Ishikawa (cell line): ENCODE data around the gene PRRT1B.

Source experiments
- CEBPB ChIP-seq: IDR thresholded peaks from 2 replicates; pipeline ENCODE4 v1.6.1; 2012
- CREB1 ChIP-seq: IDR thresholded peaks from 2 replicates; pipeline ENCODE4 v1.6.1; 2012; ENCODE audit warnings: low read depth
- EGR1 ChIP-seq: IDR thresholded peaks from 2 replicates; pipeline ENCODE4 v1.6.1; 2012
- EP300 ChIP-seq: IDR thresholded peaks from 2 replicates; pipeline ENCODE4 v1.6.1; 2012; ENCODE audit warnings: borderline replicate concordance
- FOXM1 ChIP-seq: IDR thresholded peaks from 2 replicates; pipeline ENCODE4 v1.6.1; 2012; ENCODE audit warnings: low read depth, borderline replicate concordance
- NFIC ChIP-seq: IDR thresholded peaks from 2 replicates; pipeline ENCODE4 v1.6.1; 2012
- RAD21 ChIP-seq: IDR thresholded peaks from 2 replicates; pipeline ENCODE4 v1.6.1; 2012; ENCODE audit warnings: low read depth
- TAF1 ChIP-seq: IDR thresholded peaks from 2 replicates; pipeline ENCODE4 v1.6.1; 2012; ENCODE audit warnings: low read depth, mild to moderate bottlenecking
- TCF12 ChIP-seq: IDR thresholded peaks from 2 replicates; pipeline ENCODE4 v1.6.1; 2012; ENCODE audit warnings: low read depth
- TEAD4 ChIP-seq: IDR thresholded peaks from 2 replicates; pipeline ENCODE4 v1.6.1; 2012
- YY1 ChIP-seq: IDR thresholded peaks from 2 replicates; pipeline ENCODE4 v1.6.1; 2012; ENCODE audit warnings: low read depth
- ZBTB7A ChIP-seq: IDR thresholded peaks from 2 replicates; pipeline ENCODE4 v1.6.1; 2012; ENCODE audit warnings: low read depth
- TF ChIP-seq, protein P1 (sequence below): IDR thresholded peaks from 2 replicates; pipeline ENCODE4 v1.6.1; 2012
- TF ChIP-seq, protein P2 (sequence below): IDR thresholded peaks from 2 replicates; pipeline ENCODE4 v1.6.1; 2012; ENCODE audit warnings: low read depth, mild to moderate bottlenecking
- TF ChIP-seq, protein P3 (sequence below): IDR thresholded peaks from 2 replicates; pipeline ENCODE4 v1.6.1; 2012

The PRRT1B gene

DNA sequence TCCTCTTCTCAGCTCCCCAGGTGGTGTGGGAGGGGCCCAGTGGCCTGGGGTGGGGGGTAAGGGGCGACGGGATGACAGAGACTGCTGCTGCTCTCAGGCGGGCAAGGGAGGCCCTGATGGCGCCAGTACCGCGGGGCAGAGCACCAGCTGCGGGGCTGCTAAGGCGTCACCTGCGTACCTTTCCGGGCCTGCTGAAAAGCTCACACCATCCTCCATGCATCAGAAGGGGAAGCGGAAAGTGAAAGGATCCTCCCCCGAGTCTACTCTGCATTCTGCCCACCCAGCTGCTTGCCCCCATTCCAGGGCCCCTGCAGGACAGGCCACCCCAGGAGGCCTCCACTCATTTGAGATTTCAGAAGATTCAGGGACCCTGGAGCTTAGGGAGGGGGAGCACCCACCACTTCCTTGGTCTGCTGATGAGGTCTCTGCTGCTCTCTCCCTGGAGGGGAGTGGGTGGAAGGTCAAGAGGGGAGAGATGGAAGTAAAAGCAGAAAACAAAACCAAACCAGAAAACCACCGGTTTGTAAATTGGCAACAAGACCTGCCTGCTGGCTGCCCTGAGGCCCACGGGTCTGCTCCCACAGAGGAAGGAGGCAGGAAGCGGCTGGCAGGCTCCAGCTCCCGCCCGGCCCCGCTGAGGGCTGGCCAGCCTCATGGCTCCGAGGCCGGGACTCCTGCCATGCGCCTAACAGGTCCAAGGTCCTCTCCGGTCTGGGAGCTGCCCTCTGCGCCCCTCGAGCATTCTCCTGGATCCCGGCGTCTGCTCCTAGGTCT, 33.6 kb downstream of the PRRT1B start:
- no peak for TF ChIP-seq CEBPB
- no peak for TF ChIP-seq YY1
- TF ChIP-seq NFIC: no peak
- TF ChIP-seq CREB1: no peak
- no peak for TF ChIP-seq TEAD4
- no peak for TF ChIP-seq FOXM1
- TF ChIP-seq, protein P1, sequence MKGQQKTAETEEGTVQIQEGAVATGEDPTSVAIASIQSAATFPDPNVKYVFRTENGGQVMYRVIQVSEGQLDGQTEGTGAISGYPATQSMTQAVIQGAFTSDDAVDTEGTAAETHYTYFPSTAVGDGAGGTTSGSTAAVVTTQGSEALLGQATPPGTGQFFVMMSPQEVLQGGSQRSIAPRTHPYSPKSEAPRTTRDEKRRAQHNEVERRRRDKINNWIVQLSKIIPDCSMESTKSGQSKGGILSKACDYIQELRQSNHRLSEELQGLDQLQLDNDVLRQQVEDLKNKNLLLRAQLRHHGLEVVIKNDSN: no peak
- no peak for TF ChIP-seq EGR1
- TF ChIP-seq TAF1: no peak
- no peak for TF ChIP-seq RAD21
- TF ChIP-seq EP300: no peak
- TF ChIP-seq TCF12: no peak
- TF ChIP-seq, protein P2, sequence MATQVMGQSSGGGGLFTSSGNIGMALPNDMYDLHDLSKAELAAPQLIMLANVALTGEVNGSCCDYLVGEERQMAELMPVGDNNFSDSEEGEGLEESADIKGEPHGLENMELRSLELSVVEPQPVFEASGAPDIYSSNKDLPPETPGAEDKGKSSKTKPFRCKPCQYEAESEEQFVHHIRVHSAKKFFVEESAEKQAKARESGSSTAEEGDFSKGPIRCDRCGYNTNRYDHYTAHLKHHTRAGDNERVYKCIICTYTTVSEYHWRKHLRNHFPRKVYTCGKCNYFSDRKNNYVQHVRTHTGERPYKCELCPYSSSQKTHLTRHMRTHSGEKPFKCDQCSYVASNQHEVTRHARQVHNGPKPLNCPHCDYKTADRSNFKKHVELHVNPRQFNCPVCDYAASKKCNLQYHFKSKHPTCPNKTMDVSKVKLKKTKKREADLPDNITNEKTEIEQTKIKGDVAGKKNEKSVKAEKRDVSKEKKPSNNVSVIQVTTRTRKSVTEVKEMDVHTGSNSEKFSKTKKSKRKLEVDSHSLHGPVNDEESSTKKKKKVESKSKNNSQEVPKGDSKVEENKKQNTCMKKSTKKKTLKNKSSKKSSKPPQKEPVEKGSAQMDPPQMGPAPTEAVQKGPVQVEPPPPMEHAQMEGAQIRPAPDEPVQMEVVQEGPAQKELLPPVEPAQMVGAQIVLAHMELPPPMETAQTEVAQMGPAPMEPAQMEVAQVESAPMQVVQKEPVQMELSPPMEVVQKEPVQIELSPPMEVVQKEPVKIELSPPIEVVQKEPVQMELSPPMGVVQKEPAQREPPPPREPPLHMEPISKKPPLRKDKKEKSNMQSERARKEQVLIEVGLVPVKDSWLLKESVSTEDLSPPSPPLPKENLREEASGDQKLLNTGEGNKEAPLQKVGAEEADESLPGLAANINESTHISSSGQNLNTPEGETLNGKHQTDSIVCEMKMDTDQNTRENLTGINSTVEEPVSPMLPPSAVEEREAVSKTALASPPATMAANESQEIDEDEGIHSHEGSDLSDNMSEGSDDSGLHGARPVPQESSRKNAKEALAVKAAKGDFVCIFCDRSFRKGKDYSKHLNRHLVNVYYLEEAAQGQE: no peak
- TF ChIP-seq, protein P3, sequence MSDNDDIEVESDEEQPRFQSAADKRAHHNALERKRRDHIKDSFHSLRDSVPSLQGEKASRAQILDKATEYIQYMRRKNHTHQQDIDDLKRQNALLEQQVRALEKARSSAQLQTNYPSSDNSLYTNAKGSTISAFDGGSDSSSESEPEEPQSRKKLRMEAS: no peak

DNA sequence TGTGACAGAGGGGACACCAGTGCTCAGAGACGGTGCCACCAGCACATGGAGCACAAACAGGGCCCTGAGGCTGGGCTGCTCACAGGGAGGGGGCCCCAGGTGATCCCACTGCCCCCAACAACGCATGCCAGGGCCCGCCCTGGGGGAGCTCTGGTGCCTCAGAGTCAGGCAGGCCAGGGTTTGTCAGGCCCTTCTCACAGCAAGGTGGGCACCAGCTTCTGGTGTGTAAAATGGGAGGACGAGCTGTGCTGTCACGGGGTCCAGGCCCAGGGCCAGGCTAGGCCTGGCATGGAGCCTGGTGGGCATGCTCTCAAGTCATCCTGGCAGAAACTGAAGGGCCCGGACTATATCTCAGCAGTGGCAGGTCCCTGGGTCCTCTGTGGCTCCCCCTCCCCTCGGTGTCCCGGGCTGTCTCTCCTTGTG, 34.5 kb downstream of the PRRT1B start:
- no peak for TF ChIP-seq EGR1

DNA sequence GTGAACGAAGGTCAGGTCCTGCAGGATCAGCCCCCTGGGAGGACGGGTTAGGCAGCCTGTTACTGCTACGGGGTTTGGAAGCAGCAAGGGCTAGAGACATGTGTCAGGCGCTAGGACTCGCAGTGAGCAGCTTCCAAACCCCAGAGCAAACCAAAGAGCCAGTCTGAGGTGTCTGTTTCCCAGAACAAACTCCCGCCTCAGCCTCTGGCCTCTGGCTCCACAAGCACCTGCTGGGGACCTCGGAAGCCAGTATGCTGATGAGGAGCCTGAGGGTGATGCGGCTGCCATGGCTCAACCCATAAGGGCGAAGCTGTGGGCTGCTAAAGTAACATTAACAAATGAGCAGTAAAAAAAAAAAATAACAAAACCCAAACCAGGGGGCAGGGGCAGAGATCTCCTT, 35.0 kb downstream of the PRRT1B start:
- TF ChIP-seq CEBPB: no peak
- no peak for TF ChIP-seq CREB1

DNA sequence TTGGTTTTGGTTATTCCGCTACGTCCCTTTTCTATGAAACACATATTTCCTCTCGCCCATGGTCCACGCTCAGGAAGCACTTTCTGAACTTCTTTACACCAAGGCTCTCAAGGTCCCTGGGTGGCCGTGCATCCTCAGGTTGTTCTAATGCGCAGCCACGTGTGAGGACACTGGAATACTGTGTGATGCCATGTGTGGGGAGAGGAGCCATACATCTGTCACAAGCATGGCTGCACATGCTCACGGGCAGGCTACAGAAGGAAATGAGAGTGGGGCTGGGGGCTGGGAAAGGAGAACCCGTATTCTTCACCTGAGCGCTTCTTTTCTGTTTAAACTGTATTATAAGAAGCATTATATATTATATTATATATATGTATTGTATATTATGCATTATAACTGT, 36.7 kb downstream of the PRRT1B start:
- TF ChIP-seq TEAD4 (no peak), TCF12 (no peak), ZBTB7A (no peak), RAD21 (no peak), YY1 (no peak), CREB1 (no peak), EP300 (no peak), FOXM1 (no peak), NFIC (no peak)
- TF ChIP-seq, protein P3: no peak

DNA sequence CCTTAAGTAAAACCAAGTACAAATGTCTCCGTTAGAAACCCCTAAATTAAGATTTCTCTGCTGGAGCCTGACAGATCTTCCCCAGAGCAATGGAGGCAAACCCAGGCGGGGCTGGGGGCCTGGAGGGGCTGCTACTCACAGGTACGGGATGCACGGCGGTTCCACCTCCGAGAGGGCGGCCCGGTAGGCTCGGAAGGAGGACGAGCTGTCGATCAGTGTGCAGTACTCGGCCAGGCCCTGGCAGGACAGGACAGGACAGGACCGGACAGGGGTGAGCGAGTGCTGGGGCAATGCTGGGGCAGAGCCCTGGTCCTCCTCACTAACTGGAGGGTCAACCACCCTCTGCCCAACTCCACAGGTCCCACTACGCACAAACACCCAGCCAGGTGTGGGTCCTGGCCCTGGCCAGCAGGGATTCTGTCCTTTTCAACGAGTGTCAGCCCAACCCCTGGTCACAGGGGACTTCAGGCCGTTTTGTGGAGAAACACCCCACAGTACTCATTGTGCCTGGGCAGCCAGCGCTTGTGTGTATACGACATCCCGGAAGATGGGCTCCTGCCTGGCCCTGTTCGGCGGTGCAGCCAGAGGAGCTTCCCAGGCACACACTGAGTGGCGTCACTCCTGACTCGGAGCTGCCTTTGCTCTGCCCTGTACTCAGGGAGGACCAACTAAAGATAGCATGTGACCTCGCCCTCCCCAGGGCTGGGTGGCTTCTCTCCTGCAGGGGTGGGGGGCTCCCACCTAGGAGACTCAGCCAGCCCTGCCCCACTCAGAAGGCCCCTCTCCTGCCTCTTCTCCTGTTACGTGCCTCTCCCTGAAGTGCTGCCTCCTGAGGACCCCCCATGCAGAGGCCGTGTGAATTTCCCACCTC, 37.4 kb downstream of the PRRT1B start:
- TF ChIP-seq RAD21 (no peak), TEAD4 (no peak), YY1 (no peak), EP300 (no peak), EGR1 (no peak), FOXM1 (no peak), CREB1 (no peak), NFIC (no peak), ZBTB7A (no peak)

DNA sequence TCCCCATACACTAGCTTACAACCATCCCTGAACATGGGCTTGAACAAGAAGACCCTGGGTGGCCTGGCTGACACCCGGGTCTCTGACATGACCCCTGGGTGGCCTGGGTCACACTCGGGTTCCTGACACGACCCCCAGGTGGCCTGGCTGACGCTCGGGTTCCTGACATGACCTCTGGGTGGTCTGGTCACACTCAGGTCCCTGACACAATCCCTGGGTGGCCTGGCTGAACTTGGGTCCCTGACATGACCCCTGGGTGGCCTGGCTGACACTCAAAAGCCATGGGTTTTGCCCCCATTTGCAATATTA, 38.0 kb downstream of the PRRT1B start:
- TF ChIP-seq, protein P2: no peak
- TF ChIP-seq EP300 (no peak), TAF1 (no peak), YY1 (no peak), CEBPB (no peak), TEAD4 (no peak)
